GM18858 (cell line): ENCODE results near the gene PCSK6.
"Not testable (repeated sequence)": the region's sequence is repeated elsewhere in the genome, so short reads cannot be mapped to it uniquely, and the experiment has no call there.

Source experiments
- ATAC-seq: cut with Tn5 transposase; IDR thresholded peaks from one replicate; pipeline ENCODE4 v1.9.1; 2021; ENCODE audit not compliant: unreplicated experiment

The PCSK6 gene

DNA sequence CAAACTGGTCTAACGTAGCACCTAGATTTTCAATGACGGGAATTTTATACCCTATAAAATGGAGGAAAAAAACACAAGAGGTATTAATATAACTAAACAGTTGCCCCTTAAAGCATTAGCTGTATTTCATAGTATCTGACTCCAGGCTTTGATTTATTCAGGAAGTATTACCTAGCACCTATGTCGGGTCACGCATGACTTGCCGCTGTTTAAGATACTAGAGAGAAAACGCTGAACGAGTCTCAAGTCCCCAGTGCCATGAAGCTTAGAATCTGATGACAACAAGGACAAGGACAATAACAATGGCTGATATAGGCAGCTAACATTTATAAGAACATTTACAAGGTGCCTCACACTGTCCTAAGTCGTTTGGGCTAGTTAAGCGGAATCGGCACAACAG, 196.4 kb downstream of the PCSK6 start:
- ATAC-seq: no peak

DNA sequence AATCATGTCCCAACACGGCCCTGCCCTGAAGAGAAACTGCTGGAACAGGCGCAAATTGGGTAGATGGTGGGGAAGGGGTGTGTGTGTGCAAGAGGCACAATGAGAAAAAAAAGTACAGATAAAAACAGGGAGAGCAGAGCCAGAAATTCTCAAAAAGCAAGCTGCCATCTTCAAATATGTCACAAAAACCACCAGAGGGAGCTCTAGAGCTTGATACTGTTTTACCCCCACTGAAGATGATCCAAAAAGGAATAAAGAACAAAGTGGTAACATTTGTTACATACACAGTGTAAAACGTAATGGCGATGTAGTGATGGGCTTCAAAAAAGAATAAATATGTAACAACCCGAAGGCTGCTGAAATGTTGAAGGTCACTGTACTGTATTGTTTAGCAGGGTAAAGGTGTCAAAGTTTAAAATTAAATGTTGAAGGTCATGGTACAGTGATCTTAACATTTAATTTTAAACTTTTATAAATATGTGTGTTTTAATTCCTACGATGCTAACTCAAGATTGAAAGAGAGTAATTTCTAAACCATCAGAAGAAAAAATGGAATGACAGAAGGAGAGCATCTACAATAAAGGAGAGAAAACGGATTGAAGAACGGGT, 200.5 kb downstream of the PCSK6 start:
- no peak for ATAC-seq

DNA sequence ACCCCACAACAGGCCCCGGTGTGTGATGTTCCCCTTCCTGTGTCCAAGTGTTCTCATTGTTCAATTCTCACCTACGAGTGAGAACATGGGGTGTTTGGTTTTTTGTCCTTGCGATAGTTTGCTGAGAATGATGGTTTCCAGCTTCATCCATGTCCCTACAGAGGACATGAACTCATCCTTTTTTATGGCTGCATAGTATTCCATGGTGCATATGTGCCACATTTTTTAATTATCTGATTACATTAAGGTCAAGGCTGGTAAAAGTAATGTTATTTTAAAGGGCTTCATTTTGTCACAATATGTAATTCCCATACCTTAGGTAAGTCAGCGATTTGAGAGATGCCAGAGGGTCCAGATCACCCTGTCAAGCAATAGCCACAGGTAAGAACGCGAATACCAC, 202.2 kb downstream of the PCSK6 start:
- not testable (repeated sequence) for ATAC-seq

DNA sequence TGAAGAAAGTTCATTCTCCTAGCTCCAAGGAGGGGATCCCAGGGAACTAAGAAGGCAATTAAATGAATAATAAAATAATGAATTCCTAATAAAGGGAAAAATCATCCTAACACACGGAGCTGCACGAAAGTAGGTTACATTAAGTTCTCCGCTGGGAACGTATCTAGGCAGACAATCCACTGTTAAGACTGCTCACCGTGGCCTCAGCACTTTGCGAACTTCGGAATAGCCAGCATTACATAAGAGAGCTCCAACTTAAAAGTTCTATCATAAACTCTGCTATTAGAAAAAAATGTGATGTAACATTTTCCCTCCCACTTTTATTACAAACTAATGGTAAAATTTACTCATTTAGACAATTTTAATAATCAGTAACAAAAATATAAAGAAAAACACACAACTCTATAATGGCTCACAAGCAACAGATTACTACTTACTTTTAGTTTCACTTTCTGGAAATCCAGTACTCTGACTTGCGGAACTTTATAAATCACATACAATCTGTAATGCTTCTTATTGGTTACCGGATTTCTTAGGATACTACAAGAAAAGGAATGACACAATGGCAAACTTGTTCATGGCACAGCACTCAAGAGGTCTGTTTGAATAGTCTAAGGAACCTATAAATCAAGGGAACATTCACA, 202.9 kb downstream of the PCSK6 start:
- ATAC-seq: no peak

- ATAC-seq: no peak
These were observed 205.6 kb downstream of the PCSK6 start for GRCh38 chr15:101283931-101284330.

GRCh38 chr15:101280007-101280406, 209.5 kb downstream of the PCSK6 start:
- no peak for ATAC-seq

DNA sequence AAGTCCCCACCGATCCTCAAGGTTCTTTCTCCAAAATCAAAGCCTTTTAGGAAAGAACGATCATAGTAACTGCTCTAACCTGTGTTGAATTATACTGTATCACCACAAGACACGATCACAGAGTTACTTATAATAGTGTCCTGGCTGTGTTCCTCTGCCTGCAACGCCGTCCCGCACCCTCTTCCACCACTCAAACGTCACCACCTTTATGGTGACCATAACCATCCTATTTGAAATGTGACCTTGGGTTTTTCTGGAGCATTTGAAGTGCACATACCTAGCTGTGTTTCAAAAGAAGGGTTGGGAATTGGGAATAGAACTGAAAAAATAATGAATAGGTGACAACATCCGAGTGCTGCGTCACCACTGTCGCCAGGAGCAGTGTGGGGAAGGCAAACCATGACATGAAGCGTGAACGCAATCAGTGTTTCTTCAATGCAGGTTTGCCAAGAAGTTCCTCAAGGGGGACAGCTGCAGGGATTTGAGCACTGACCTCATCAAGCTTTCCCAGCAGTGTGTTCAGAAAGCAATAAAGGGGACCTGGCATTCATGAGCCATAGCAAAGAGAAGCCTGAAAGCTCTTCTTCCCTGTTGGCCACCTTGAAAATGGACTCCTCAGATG, 211.5 kb downstream of the PCSK6 start:
- ATAC-seq: no peak

DNA sequence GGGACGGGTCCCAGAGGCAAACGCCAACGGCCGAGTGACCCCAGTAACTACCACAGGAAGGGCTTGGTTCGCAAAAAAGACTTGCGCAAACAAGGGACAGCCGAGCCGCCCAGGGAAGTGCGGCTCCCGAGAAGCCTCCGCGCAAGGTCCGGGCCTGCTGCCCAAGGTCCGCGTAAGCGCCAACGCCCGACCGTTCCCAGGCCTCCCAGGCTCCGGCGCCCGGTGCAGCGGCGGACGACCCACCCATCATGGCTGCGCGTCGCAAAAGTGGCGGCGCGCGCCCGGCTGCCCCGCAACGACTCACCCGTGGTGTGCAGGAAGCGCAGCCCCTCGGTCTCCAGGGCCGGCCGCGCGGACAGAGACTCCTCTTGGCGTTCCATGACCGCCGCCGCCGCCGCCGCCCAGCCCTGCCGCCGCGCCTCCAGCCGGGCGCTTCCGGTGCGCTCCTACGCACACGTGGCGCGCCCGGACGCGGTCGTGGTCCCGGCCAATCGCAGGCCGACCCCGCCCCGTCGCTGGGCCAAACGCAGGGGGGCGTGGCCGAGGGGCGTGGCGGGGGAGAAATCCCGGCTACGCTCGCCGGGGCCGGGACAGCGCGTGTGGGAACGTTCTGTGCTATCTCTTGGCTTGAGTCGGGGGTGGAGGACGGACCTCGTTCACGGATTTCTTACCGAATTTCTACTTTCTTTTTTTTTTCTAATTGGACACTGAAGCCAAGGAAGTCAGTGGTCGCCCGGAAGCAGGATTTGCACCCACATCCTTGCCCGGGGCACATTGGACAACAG, 212.3 kb downstream of the PCSK6 start, which contains the start of gene SELENOS:
Gene SELENOS, minus strand, starts transcription at position 448 of the 785 bp plus-strand sequence. Its CDS starts 68 bp downstream, at position 380.
- ATAC-seq: peak; percentile 61

- ATAC-seq: peak; percentile 5
These were observed 212.9 kb downstream of the PCSK6 start for GRCh38 chr15:101276501-101277037.

- ATAC-seq: peak; percentile 40
These were observed 214.5 kb downstream of the PCSK6 start for GRCh38 chr15:101275018-101275417.

- no peak for ATAC-seq
These were observed 216.0 kb downstream of the PCSK6 start for GRCh38 chr15:101273534-101273933.

DNA sequence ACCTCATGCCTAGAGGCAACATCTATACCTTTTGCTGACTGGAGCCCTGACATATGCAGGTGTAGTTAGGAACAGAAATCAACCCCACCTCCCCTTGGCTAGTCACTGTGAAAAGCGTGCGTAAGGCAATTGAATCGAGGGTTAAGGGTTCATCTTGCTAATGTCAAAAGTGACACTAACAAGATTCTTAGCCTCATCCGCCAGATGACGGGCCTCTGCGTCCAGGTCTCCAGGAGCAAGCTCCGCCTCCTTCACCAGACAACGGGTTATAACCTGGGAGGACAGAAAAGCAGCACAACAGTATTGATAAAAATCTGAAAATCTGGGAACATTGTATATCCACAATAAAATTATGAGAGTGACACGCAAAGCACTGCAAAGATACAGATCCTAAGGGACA, 216.9 kb downstream of the PCSK6 start:
- no peak for ATAC-seq

DNA sequence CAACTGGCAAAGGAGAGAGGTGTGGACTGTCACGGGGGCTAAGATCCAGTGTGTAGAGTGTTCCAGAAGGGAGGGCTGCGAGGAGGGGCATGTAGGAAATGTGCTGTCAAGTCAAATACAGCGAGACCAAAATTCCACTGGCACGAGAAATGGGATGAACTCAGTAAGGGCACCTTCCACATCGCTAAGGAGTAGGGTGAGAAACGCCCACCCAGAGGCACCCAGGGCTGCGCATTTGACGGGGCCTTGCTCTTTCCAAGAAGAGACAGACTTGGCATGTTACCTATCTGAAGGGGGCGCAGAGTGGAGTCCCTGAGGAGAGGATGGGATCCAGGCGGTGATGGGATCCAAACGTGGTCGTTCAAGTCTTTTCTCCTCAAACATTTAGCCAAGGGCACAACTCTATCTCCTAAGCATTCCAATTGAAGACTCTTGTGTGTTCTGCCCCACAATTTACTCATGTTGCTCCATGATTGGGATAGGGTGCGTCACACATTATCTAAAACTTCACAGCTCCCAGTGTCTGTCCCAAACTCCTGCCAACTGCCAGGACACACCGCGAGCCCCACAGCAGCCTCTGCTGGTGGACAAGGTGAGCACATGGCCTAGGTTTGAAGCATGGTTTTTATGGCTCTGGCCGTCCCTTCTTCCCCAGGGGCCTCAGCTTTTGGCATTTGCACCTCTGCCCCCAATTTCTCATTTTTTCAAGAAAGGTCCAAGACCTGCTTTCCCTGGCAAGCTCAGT, 219.9 kb downstream of the PCSK6 start:
- no peak for ATAC-seq

- no peak for ATAC-seq
These were observed 222.0 kb downstream of the PCSK6 start for GRCh38 chr15:101267320-101268104.

GRCh38 chr15:101266787-101267186, 222.7 kb downstream of the PCSK6 start:
- no peak for ATAC-seq

GRCh38 chr15:101266034-101266433, 223.5 kb downstream of the PCSK6 start:
- ATAC-seq: no peak

DNA sequence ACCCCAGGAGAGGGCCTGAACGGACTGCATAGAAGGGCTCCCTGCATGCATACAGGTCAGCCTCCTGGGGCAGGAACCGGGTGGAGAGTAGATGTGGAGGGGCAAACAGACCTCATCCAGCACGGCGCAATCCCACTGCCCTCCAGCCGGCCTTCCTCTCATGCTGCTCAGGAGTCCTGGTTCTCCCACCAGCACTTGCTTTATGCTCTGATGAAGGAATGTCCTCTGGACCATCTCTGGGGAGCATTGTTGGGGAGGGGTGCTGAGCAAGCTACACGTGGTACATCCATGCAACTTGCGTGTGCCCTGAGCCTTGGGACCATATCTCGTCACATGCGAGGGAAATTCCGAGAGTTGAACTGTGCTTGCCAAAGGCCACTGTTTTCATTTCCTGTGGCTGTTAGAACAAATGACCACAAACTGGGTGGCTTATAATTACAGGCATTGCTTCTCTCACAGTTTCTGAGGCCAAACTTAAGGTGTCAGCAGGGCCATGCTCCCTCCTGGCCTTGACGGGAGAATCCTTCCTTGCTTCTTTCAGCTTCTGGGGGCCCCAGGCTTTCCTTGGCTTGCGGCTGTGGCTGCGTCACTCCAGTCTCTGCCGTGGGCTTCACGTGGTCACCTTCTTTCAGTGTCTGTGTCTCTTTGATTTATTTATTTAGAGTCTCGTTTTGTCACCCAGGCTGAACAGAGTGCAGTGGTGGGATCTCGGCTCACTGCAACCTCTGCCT, 224.4 kb downstream of the PCSK6 start:
- ATAC-seq: no peak

DNA sequence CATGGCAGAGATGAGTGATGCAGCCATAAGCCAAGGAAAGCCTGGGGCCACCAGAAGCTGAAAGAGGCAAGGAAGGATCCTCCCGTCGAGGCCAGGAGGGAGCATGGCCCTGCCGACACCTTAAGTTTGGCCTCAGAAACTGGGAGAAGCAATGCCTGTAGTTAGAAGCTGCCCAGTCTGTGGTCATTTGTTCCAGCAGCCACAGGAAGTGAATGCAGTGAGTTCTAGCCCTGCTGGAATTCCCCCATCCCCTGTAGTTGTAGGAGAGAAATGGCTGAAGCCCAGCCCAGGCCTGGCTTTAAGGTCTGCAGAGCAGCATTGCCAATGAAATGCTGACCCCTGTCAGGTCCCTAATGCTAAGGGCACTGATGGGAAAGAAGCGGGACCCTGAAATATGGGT, 225.5 kb downstream of the PCSK6 start:
- no peak for ATAC-seq

- ATAC-seq: no peak
These were observed 227.0 kb downstream of the PCSK6 start for GRCh38 chr15:101262551-101262950.
